ENCODE data around the gene SLC19A1. TPM values are rescaled to one million over a fixed set of nuclear protein-coding genes. Genes with fewer than 3 reads are reported as not detected.

The SLC19A1 gene
- total and polyA plus RNA-seq, 10 donors: 7.5 to 52.8 (median 32.4) TPM

- intact Hi-C loops (cut with DNase I; ENCODE audit: low total_unique reads): no loop called here
- TF ChIP-seq POLR2AphosphoS5 (IDR thresholded peaks at IDR 0.05) (no peak), CTCF (IDR thresholded peaks at IDR 0.05 in 8 of 11, conservative IDR thresholded peaks at IDR 0.05 in 3 of 11) (no peak), POLR2A (IDR thresholded peaks at IDR 0.05) (no peak)
- no peak for DNase-seq
- 80 to 92% (median 89%) methylated on average over 2 of the region's 2 CpGs for WGBS, 5 donors
- Histone ChIP-seq H3K4me1 (peaks cover 0 to 35% (median 3%) of the 10 kb centered on the region in 6 donors), H3K36me3 (peaks cover 0 to 79% (median 19%) of the 10 kb centered on the region in 6 donors), H3K27me3 (replicated peaks in 1 of 7) (no peaks in the 10 kb centered on the region), H3K4me3 (peak overlapping the region in 1 of 8 donors; percentile 43), H3K27ac (peak overlapping the region in 7 of 8 donors; percentile 60 to 89 (median 79)), H3K9me3 (peaks cover 3 to 49% (median 43%) of the 10 kb centered on the region in 8 donors)
These were observed 23.5 kb downstream of the SLC19A1 start for GRCh38 chr21:45518742-45519141.

DNA sequence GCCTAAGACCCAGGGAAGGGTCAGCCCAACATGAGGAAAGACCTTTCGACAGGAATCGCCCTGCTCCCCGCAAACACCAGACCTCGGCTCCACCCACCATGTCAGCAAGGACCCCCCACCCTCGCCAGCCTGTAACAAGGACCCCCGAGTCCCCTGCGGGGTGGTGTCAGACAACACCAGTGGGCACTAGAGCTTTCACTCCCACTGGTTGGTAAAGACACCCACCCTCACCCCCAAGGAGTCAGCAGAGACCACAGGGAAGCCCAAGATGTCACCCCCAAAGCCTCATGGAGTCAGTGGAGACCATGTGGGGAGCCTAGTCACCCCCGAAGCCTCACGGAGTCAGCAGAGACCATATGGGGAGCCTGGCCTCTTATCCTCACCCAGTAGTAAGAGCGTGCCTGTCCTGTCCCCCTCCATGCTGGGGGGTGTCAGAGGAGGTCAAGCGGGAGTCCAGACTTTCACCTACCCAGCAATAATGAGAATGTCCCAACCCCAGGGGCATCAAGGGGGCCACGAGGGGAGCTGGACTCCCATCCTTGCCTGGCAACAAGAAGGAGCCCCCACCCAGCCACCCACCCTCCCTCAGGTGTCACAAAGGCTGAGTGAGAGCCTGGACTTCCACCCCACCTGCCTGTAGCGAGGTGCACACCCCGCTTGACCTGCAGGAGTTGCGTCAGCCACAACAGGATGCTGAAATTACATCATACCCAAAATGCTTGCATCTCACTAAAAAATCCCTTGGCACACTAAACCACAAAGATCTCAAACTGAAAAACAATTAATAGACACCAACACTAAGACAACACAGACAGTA is 24.8 kb downstream of the SLC19A1 start:
- Histone ChIP-seq H3K4me1 (peaks cover 0 to 40% (median 0%) of the 10 kb centered on the region in 6 donors), H3K27me3 (replicated peaks in 1 of 7) (no peaks in the 10 kb centered on the region), H3K9me3 (peaks cover 3 to 49% (median 43%) of the 10 kb centered on the region in 8 donors), H3K27ac (peak overlapping the region in 7 of 8 donors; percentile 60 to 89 (median 79)), H3K36me3 (peaks cover 0 to 79% (median 25%) of the 10 kb centered on the region in 6 donors), H3K4me3 (peak overlapping the region in 1 of 8 donors; percentile 43)
- peak; percentile 88 for DNase-seq
- TF ChIP-seq POLR2AphosphoS5 (IDR thresholded peaks at IDR 0.05) (peak; percentile 12 to 75 (median 21)), CTCF (IDR thresholded peaks at IDR 0.05 in 8 of 11, conservative IDR thresholded peaks at IDR 0.05 in 3 of 11) (no peak)
- intact Hi-C loops (cut with DNase I; ENCODE audit: low total_unique reads): no loop called here
- 70 to 84% (median 78%) methylated on average over 13 to 15 of the region's 15 CpGs for WGBS, 5 donors

DNA sequence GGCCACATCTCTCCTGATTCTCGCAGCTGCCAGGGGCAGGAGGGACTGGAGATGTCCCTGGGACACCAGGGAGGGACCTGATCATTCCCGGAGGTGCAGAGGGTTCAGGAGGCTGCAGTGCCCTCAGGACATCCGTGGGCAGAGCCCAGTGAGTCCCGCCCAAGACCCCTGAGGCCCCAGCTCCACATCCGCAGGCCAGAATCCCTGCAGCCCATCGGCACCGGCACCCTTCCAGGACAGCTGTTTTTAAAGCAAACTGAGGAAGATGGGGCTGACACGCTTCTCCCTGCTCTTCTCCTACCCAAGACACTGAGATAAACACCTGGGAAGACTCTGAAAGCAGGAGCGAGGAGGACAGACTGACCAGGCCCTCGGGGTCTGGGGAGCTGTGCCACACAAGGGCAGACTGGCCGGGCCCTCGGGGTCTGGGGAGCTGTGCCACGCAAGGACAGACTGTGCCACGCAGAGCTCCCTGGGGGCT is 25.5 kb downstream of the SLC19A1 start:
- intact Hi-C loops (cut with DNase I; ENCODE audit: low total_unique reads): no loop called here
- 88 to 95% (median 93%) methylated on average over 12 to 14 of the region's 14 CpGs for WGBS, 5 donors
- DNase-seq: peak; percentile 56
- Histone ChIP-seq H3K9me3 (peaks cover 3 to 45% (median 41%) of the 10 kb centered on the region in 8 donors), H3K4me1 (peaks cover 0 to 46% (median 0%) of the 10 kb centered on the region in 6 donors), H3K27ac (peak overlapping the region in 5 of 8 donors; percentile 66 to 89 (median 79)), H3K36me3 (peaks cover 0 to 80% (median 32%) of the 10 kb centered on the region in 6 donors), H3K4me3 (peak overlapping the region in 1 of 8 donors; percentile 43), H3K27me3 (replicated peaks in 1 of 7) (no peaks in the 10 kb centered on the region)
- TF ChIP-seq POLR2AphosphoS5 (IDR thresholded peaks at IDR 0.05) (no peak), POLR2A (IDR thresholded peaks at IDR 0.05) (no peak)

DNA sequence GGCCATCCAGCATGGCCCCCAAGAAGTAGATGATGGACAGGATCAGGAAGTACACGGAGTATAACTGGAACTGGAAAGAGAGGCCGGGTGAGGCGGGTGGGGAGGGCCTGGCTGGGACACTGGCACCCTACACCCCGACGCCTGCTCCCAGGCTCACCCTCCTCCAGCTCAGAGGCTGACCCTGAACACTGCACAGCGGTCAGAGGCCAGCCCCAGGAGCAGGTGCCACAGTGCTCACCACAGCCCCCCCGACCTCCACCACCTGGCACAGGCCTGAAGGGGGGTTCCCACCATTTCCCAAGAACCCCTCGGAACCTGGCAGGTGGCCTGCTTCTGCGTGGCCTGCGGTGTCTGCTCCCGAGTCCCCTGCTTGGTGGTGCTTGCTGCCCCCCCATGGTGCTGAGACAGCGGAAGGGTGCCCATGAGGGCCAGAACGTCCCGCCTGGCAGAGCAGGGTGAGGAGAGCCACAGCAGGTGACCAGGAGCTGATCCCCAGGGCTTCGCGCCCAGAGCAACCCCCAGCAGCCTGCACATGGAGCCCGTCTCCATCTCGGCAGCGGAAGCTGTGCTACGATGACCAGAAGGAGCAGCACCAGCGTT is 26.1 kb downstream of the SLC19A1 start:
- no peak overlapping the region for H3K4me3 ChIP-seq
- intact Hi-C loops (cut with DNase I; ENCODE audit: low total_unique reads): no loop called here
- 79 to 93% (median 92%) methylated on average over 3 to 21 of the region's 21 CpGs for WGBS, 5 donors
- H3K27me3 ChIP-seq (replicated peaks in 1 of 7): no peaks in the 10 kb centered on the region
- H3K36me3 ChIP-seq: peaks cover 0 to 80% (median 37%) of the 10 kb centered on the region in 6 donors
- H3K9me3 ChIP-seq: peaks cover 3 to 40% (median 37%) of the 10 kb centered on the region in 8 donors
- DNase-seq: peak; percentile 75
- TF ChIP-seq CTCF (IDR thresholded peaks at IDR 0.05 in 8 of 11, conservative IDR thresholded peaks at IDR 0.05 in 3 of 11): no peak
- no peak for TF ChIP-seq POLR2A (IDR thresholded peaks at IDR 0.05)
- TF ChIP-seq POLR2AphosphoS5 (IDR thresholded peaks at IDR 0.05): peak in 1 of 3 donors; percentile 27
- H3K4me1 ChIP-seq: peaks cover 0 to 46% (median 0%) of the 10 kb centered on the region in 6 donors
- peak overlapping the region in 2 of 8 donors; percentile 79 to 89 for H3K27ac ChIP-seq
